Measurements from ENCODE around the gene TRAF2.
"Not testable (repeated sequence)": the region's sequence is repeated elsewhere in the genome, so short reads cannot be mapped to it uniquely, and the experiment has no call there.

TRAF2 gene

DNA sequence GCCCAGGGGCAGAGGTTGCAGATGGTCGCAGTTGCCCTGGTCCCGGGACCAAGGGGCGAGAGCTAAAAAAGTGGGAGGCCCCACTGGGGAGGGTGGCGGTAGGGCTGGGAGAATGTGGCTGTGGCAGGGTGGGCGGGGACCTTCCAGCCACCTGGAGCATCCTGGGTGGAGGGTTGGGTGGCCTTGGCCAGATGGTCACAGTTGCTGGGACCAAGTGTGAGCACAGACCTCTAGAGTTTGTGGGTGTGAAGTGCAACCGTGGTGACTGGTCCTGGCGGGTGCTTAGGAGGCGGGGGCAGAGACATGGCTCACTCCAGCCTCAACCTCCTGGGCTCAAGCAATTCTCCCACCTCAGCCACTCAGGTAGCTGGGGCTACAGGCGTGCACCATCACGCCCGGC is 5.7 kb upstream of the TRAF2 start:
- DNase-seq: no peak

GRCh38 chr9:136881691-136882108 is 4.6 kb upstream of the TRAF2 start:
- DNase-seq: peak in 1 of 51 donors; percentile 13

DNA sequence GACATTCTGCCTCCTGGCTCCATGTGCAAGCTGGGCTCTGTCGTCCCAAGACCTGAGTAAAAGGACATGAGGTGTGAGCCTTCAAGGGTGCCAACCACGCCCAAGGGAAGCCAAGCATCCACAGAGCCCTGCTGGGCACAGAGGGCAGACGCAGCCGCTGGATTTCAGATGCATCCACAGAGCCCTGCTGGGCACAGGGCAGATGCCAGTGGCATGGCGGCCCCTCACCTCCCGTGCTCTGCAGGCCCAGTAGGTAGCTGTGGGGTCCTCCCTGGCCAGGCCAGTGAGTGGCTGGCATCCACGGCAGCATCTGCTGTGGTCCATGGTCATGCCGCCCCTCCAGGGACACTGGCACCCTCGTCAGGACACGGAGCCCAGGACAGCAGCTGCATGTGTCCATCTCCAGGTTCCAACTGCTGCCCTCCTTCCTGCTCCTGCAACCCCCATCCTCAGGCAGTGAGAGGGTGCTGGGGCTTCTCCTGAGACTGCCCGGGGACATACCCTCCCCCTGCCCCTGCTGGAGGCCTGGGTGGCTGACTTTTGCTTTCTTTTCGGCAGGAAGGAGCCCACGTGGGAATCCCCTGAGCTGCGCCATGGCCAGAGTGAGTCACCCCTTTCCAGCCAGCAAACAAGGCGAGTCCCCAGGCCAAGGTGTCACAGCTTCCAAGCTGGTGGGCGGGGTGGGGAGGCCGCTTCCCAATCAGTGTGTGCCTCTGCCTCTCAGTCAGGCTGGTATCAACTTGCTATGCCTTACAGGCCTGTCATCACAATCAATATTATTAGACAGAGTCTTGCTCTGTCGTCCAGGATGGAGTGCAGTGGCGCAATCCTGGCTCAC is 4.0 kb upstream of the TRAF2 start:
- peak in 1 of 51 donors; percentile 9 for DNase-seq

DNA sequence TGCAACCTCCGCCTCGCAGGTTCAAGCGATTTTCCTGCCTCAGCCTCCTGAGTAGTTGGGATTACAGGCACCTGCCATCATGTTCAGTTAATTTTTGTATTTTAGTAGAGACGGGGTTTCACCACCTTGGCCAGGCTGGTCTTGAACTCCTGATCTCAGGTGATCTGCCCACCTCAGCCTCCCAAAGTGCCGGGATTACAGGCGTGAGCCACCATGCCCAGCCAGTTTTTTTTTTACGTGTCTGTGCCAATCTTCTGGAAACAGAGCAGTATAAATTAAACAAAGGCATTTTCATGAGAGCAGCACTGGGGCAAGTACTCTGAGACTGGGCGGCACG is 3.4 kb upstream of the TRAF2 start:
- not testable (repeated sequence) for DNase-seq

DNA sequence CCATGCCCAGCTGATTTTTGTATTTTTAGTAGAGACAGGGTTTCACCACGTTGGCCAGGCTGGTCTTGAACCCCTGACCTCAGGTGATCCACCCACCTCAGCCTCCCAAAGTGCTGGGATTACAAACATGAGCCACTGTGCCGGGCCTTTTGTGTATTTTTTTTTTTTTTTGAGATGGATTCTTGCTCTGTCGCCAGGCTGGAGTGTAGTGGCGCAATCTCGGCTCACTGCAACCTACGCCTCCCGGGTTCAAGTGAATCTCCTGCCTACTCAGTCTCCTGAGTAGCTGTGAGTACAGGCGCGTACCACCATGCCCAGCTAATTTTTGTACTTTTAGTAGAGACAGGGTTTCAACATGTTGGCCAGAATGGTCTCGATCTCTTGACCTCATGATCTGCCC is 2.6 kb upstream of the TRAF2 start:
- not testable (repeated sequence) for DNase-seq

DNA sequence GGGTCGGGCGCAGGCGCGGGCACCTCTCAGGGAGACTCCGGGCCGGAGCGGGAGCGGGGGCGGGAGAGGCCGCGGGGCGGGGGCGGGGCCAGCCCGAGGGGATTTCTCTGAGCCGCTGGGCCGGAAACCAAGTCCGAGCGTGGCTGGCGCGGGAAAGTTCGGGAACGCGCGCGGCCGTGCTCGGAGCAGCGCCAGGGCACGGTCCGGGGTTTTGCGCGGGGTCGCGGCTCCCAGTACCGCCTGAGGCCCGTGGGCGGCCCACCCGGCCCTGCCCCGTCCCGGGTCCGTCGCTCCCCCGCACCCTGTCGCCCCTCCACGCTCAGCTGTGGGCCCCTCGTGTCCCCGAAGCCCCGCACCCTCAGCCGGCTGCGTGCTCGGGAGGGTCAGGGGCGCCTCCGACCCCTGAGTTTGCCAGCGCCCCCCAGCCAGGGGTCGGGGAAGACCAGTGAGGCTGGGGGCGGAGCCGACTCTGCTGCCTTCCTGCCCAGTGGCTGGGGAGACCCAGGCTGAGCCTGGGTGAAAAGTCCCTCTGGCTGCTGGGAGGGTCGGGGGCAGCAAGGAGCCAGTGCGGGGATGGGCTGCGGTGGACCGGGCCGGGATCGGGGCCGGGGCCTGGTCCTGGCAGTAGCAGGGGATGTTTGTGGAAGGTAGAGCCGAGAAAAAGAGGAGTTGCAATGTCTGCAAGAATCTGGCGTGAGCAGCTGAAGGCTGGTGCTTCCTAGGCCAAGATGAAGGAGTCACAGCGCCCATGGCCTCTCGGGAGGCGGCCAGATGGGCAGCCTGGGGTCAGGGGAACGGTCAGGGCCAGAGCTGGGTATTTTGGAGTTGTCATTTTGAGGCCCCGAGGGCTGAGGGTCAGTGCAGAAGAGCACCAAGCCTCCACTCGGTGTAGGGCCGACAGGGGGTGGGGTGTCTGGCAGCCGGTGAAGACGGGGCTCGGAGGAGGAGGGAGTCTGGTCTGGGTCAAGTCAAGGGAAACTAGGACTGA is 588 bp downstream of the TRAF2 start:
- peak in 12 of 51 donors; percentile 19 to 88 (median 70) for DNase-seq

DNA sequence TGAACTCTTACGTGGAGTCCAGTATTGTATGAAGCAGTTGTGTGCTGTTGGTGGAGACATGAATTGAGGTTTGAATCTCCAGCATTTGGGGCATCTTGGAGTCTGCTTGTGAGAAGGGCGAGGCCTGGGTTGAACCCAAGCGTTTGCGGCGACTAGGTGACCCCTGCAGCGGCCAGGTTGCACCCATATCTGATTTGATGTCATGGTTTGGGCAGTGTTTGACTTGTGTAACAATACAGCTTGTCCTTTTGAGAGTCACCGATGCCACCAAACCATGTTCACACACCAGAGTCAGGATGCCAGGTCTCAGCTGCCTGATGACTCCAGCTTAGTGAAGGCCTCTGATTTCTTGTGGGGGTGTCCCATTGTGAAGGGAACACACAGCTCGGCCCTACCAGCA is 2.1 kb downstream of the TRAF2 start:
- DNase-seq: no peak

GRCh38 chr9:136889858-136890257 is 3.5 kb downstream of the TRAF2 start:
- DNase-seq: no peak

GRCh38 chr9:136890661-136891060 is 4.3 kb downstream of the TRAF2 start:
- DNase-seq: no peak

DNA sequence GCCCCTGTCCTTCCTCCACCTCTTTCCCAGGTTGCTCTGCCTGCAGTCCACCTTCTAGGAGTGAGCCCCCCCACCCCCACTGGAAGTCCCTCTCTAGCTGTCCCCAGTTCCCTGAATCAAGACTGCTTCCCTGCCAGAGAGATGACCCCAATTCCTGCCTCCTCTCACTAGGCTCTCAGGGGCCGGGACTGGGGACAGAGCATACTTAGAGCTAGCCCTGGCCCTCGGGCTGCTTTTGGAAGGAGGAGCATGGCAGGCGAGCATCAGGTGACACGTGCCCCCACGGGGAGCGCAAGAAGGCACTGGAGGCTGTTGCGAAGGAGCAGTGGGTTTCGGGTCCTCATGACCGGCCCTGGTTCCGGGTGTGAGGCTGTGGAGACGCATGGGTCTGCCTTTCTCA is 9.7 kb downstream of the TRAF2 start:
- DNase-seq: no peak

- no peak for DNase-seq
Observed at GRCh38 chr9:136898483-136899100, 12.3 kb downstream of the TRAF2 start.

GRCh38 chr9:136899196-136899595 is 12.9 kb downstream of the TRAF2 start:
- DNase-seq: no peak

- no peak for DNase-seq
Observed at GRCh38 chr9:136900556-136900955, 14.2 kb downstream of the TRAF2 start.

- no peak for DNase-seq
Observed at GRCh38 chr9:136900988-136901515, 14.7 kb downstream of the TRAF2 start.

DNA sequence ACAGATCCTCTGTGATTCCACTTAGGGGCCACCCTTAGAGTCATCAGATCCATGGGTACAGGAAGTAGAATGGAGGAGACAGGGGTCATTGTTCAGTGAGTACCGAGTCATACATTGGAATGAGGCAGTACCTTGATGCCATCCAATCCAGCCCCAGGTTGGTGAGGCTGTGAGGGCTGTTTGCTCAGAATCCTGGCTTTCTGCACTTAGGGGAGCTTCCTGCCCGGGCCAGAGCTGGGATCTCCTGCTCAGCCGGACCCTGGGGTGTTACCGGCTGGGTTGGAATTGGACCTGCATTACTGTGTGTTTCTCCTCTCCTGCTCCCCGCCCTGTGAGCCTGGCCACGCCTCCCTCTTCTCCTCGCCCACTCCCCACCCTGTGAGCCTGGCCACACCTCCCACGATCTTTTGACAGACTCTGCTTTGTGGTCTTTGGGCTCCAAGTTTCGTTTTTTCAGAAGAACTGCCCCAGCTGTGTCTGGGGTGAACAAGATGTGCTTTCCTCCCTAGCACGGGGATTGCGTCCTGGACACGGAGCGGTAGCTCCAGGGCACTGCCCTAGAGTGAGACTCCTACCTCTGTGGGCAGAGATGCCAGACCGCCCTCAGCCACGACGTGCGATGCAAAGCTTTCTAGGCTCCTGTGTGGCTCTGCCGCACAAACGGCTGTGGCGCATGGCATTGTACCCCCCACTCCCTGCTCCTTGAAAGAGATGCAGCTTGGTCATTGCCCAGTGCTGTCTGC is 15.4 kb downstream of the TRAF2 start:
- DNase-seq: no peak

GRCh38 chr9:136902259-136902821 is 16.0 kb downstream of the TRAF2 start:
- DNase-seq: peak in 2 of 51 donors; percentile 7 to 17

- no peak for DNase-seq
Observed at GRCh38 chr9:136903041-136903554, 16.8 kb downstream of the TRAF2 start.

DNA sequence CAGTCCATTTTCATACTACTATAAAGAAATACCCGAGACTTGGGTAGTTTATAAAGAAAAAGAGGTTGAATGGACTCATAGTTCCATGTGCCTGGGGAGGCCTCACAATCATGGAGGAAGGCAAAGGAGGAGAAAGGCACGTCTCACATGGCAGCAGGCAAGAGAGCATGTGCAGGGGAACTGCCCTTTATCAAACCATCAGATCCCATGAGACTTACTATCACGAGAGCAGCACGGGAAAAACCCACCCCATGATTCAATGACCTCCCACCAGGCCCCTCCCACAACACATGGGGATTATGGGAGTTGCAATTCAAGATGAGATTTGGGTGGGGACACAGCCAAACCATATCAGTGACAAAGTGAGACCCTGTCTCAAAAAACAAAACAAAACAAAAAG is 19.9 kb downstream of the TRAF2 start:
- no peak for DNase-seq

- no peak for DNase-seq
Observed at GRCh38 chr9:136907011-136907914, 20.9 kb downstream of the TRAF2 start.

Measured in hypothalamus (tissue), 51 donors.